Measurements from ENCODE around the gene DTX4.

- TF ChIP-seq ZNF274 (IDR thresholded peaks at IDR 0.05; ENCODE audit: low read depth, low read length) (no peak), YY1 (IDR thresholded peaks at IDR 0.05; ENCODE audit: insufficient read depth, insufficient read length) (no peak)
These were observed 26.4 kb upstream of the DTX4 start for GRCh38 chr11:59145534-59145933.

All from NT2/D1 (cell line).